ENCODE measurements around the gene OVCH1.

The OVCH1 gene

GRCh38 chr12:29497588-29497987 is at the start of gene OVCH1:
OVCH1 (minus strand) TSS chr12:29497686; CDS start chr12:29497686, 0 bp downstream.
- no peak for DNase-seq (ENCODE audit: low read depth)

GRCh38 chr12:29547151-29547632 is 49.7 kb upstream of the OVCH1 start:
- DNase-seq (ENCODE audit: low read depth): no peak

GRCh38 chr12:29546000-29546399 is 48.5 kb upstream of the OVCH1 start:
- DNase-seq (ENCODE audit: low read depth): no peak

- no peak for DNase-seq (ENCODE audit: low read depth)
Measured at GRCh38 chr12:29545102-29545467, 47.6 kb upstream of the OVCH1 start.

- DNase-seq (ENCODE audit: low read depth): no peak
Measured at GRCh38 chr12:29544428-29545101, 47.1 kb upstream of the OVCH1 start.

GRCh38 chr12:29543036-29543435 is 45.5 kb upstream of the OVCH1 start:
- DNase-seq (ENCODE audit: low read depth): no peak

- no peak for DNase-seq (ENCODE audit: low read depth)
Measured at GRCh38 chr12:29537298-29537697, 39.8 kb upstream of the OVCH1 start.

GRCh38 chr12:29534935-29535334 is 37.4 kb upstream of the OVCH1 start:
- no peak for DNase-seq (ENCODE audit: low read depth)

GRCh38 chr12:29533815-29534489 is 36.5 kb upstream of the OVCH1 start:
- DNase-seq (ENCODE audit: low read depth): no peak

GRCh38 chr12:29531471-29531870 is 34.0 kb upstream of the OVCH1 start:
- no peak for DNase-seq (ENCODE audit: low read depth)

GRCh38 chr12:29530436-29530835 is 33.0 kb upstream of the OVCH1 start:
- DNase-seq (ENCODE audit: low read depth): no peak

- no peak for DNase-seq (ENCODE audit: low read depth)
Measured at GRCh38 chr12:29528161-29528560, 30.7 kb upstream of the OVCH1 start.

GRCh38 chr12:29521951-29522350 is 24.5 kb upstream of the OVCH1 start:
- DNase-seq (ENCODE audit: low read depth): no peak

- DNase-seq (ENCODE audit: low read depth): no peak
Measured at GRCh38 chr12:29519585-29520182, 22.2 kb upstream of the OVCH1 start.

GRCh38 chr12:29518407-29518806 is 20.9 kb upstream of the OVCH1 start:
- no peak for DNase-seq (ENCODE audit: low read depth)

GRCh38 chr12:29517264-29517663 is 19.8 kb upstream of the OVCH1 start:
- no peak for DNase-seq (ENCODE audit: low read depth)

- no peak for DNase-seq (ENCODE audit: low read depth)
Measured at GRCh38 chr12:29516431-29516875, 19.0 kb upstream of the OVCH1 start.

GRCh38 chr12:29510591-29511185 is 13.2 kb upstream of the OVCH1 start:
- no peak for DNase-seq (ENCODE audit: low read depth)

GRCh38 chr12:29509503-29509902 is 12.0 kb upstream of the OVCH1 start:
- DNase-seq (ENCODE audit: low read depth): no peak

- DNase-seq (ENCODE audit: low read depth): no peak
Measured at GRCh38 chr12:29508949-29509348, 11.5 kb upstream of the OVCH1 start.

GRCh38 chr12:29505122-29505521 is 7.6 kb upstream of the OVCH1 start:
- no peak for DNase-seq (ENCODE audit: low read depth)

- no peak for DNase-seq (ENCODE audit: low read depth)
Measured at GRCh38 chr12:29503283-29503682, 5.8 kb upstream of the OVCH1 start.

- no peak for DNase-seq (ENCODE audit: low read depth)
Measured at GRCh38 chr12:29499235-29499634, 1.7 kb upstream of the OVCH1 start.

All from activated T-cell treated with anti-CD3 and anti-CD28 coated beads for 1 hour (primary cell).